Aortic smooth muscle cell (primary cell): Measurements from ENCODE around the gene GAB1. TPM values are rescaled to one million over a fixed set of nuclear protein-coding genes. Genes with fewer than 3 reads are reported as not detected.

ENCODE experiments used
- total RNA-seq: library from RNA; depleted of rRNA; stranded (reverse); fragments of >200 nt; gene quantifications from 2 replicates; pipeline ENCODE4 v1.2.3, GENCODE V29; 2014

The GAB1 gene
- total RNA-seq, result 7.1 and 18.8 TPM in 2 replicates

GRCh38 chr4:143336781-143337599 is at the start of gene GAB1:
GAB1 (plus strand) TSS chr4:143336876; CDS start chr4:143337189, 313 bp downstream.

GRCh38 chr4:143513314-143514168 is 176.9 kb downstream of the GAB1 start, which contains the start of gene SMARCA5:
SMARCA5 (plus strand) TSS chr4:143513702; CDS start chr4:143513925, 223 bp downstream.

Other genes with a start within 250 kb of the GAB1 start
- gene USP38, start 152.0 kb upstream of the GAB1 start, total RNA-seq, result 18.9 and 20.7 TPM in 2 replicates
- gene SMARCA5, start 176.8 kb downstream of the GAB1 start, total RNA-seq, result 38.3 and 44.5 TPM in 2 replicates